GM13977 (cell line): ENCODE data around the gene GGACT.

Source experiments
- DNase-seq: peaks from one replicate; pipeline ENCODE4 v3.0.0; 2012; ENCODE audit warnings: low spot score
- in situ Hi-C: fragments of 300-500 bp; cut with MboI; formaldehyde crosslinking; loops from one replicate; pipeline ENCODE4 v1.12.0; 2022; ENCODE audit warnings: low sequenced_read_pairs, low pct_unique_long_range_greater_than_20kb, mixed read lengths, inconsistent platforms; ENCODE audit not compliant: unreplicated experiment
- TF ChIP-seq, protein P1 (sequence below): IDR thresholded peaks from 2 replicates; pipeline ENCODE4 v1.5.1; 2012; ENCODE audit warnings: mild to moderate bottlenecking, control low read depth; ENCODE audit not compliant: insufficient read depth; ENCODE audit errors: extremely low read depth, missing control alignments

GGACT gene

GRCh38 chr13:100493418-100493817 is 95.2 kb downstream of the GGACT start:
- TF ChIP-seq, protein P1, sequence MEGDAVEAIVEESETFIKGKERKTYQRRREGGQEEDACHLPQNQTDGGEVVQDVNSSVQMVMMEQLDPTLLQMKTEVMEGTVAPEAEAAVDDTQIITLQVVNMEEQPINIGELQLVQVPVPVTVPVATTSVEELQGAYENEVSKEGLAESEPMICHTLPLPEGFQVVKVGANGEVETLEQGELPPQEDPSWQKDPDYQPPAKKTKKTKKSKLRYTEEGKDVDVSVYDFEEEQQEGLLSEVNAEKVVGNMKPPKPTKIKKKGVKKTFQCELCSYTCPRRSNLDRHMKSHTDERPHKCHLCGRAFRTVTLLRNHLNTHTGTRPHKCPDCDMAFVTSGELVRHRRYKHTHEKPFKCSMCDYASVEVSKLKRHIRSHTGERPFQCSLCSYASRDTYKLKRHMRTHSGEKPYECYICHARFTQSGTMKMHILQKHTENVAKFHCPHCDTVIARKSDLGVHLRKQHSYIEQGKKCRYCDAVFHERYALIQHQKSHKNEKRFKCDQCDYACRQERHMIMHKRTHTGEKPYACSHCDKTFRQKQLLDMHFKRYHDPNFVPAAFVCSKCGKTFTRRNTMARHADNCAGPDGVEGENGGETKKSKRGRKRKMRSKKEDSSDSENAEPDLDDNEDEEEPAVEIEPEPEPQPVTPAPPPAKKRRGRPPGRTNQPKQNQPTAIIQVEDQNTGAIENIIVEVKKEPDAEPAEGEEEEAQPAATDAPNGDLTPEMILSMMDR = no peak
- in situ Hi-C loops = no loop called here
- no peak for DNase-seq

DNA sequence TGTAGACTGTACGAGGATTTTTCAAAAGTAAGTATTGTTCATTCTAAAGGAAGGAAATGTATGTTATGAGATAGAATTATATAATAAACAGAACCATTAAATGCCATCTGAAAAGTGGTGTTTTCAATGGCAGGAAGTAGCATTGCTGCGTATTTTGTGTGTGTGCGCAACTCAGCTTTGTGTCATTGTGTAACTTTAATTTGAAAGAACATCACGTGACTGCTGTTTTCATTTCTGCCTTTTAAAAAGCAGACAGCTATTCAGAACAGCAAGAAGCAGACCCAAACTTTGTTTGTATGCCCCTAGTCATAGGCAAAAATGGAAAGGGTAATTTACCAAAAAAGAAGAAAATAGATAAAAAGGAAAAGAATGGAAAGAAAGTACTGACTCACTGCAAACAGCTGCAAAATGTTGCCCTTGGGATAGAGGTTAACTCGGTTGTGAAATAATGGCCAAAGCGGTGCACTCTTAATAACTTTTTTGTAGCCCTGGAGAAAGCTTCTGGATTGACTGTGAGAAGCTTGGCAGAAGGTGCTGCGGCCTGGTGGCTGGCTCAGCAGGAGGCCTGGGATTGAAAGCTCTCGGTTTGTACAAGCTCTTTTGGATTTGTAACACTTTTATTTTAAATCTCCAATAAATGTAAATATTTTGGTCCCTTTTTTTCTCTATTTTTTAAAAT is 97.3 kb downstream of the GGACT start:
- in situ Hi-C loops = no loop called here
- TF ChIP-seq, protein P1 = no peak
- DNase-seq = no peak

DNA sequence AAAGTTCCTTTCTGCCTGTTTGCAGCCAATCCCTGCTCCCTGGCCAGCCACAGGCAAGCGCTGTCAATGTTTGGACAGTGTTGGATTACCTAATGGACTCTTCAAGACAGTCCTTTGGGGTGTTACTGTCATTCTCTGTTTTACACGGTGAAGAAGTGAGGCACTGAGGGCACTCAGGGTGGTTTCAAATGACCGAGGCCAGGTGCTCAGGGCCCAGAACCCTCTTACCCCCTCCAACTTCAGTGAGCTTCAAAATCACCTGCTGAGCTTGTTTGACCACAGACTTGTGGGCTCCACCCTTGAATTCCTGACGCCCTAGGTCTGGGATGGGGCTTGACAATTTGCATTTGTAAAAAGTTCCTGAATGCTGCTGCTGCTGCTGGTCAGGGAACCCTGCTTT is 97.9 kb downstream of the GGACT start:
- in situ Hi-C loops = no loop called here
- TF ChIP-seq, protein P1 = no peak
- DNase-seq = no peak

DNA sequence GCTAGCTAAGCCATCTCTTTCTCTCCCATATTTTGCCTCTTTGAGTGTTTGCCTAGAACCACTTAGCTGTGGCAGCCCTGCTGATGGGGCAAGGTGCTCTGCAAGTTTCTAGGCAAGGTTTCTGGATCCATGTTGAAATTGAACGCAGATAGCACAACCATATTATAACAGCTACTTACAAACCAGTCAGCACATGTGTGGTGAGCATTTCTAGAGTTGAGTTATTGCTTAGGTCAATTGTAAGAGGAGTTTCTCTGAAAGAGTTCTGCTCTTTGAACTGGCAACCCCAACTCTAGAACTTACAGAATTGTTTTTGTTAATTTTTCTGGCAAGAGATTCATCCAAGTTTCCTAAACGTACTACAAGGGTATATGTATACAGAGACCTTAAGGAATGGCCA is 103.3 kb downstream of the GGACT start:
- TF ChIP-seq, protein P1 = no peak
- in situ Hi-C loops = no loop called here
- DNase-seq = no peak

DNA sequence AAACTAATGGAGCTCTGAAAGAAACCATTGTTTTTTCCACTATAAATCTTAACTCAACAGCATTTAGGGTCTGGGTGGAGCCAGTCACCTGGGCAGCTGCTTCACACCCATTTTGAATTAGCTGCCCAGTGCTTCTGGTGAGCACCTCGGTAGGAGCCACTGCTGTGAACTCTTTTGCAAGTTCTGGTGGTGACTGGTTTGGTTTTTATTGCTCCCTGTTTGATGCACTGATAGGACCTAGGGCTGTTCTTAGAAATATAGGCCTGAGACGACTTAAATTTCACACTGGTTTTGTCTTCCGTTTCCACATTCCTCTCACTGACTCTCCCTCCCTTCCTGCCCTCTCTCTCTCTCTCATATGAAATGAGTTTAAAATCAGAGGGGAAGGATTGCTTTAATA is 103.9 kb downstream of the GGACT start:
- TF ChIP-seq, protein P1 = no peak
- DNase-seq = no peak
- in situ Hi-C loops = no loop called here

- in situ Hi-C loops = no loop called here
- DNase-seq = no peak
- TF ChIP-seq, protein P1 = no peak
Measured at GRCh38 chr13:100483841-100484381, 104.7 kb downstream of the GGACT start.

GRCh38 chr13:100483139-100483538 is 105.5 kb downstream of the GGACT start:
- in situ Hi-C loops = no loop called here
- TF ChIP-seq, protein P1 = no peak
- DNase-seq = no peak
